ENCODE data around the gene BRWD1. TPM values are rescaled to one million over a fixed set of nuclear protein-coding genes. Genes with fewer than 3 reads are reported as not detected.

BRWD1 gene
- total RNA-seq, 1 experiment from 2014 or later, result 53.3 TPM

DNA sequence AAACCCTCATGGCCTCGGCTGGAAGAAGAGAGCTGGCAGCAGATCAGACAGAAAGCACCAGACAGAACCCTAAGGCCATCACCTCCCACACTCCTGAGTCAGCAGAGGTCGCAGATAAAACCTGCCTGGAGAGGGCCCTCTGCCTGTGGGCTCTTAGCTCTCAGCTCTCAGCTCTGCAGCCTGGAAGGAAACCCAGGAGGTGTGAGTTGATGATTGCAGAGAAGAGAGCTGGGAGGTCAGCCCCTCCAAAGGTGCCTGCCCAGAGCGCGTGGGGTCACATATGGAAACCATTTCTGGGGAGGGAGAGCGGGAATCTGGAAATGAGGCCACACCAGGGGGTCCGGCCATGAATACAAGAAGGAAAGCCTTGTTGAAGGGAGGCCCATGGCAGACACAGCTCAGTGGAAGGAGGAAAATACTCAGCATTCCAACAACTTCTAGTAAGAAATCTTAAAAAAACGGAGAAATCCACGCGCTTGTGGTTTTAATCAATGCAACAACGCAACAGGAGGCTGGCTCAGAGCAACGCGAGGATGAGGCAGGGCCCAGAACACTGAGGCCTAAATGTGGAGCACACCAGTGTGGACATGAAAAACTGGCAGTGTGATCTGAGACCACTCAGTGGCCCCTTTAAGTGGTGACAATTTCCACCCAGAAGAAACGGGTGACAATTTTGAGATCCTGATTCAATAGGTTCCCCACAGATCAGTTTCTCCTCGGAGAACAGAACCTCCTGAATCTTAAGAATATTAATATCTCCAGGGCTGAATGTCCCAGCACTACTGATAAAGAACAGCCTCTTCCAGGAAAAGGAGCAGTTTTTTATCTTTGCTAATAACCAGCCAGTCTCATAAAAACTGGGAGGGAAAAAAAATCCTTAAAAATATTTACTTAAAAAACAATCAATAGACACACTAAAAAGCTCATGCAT, 175.9 kb downstream of the BRWD1 start:
- H3K27me3 Mint-ChIP-seq (ENCODE audit: low read depth), result no peaks in the 10 kb centered on the region; the same call in 1 of the 2 replicates
- POLR2A ChIA-PET, result interaction anchor here (1.1 kb wide), 1 partner anchor 11 kb away, joined by 3 read pairs; no protein-coding TSS in a partner anchor
- TF ChIP-seq, protein P1, sequence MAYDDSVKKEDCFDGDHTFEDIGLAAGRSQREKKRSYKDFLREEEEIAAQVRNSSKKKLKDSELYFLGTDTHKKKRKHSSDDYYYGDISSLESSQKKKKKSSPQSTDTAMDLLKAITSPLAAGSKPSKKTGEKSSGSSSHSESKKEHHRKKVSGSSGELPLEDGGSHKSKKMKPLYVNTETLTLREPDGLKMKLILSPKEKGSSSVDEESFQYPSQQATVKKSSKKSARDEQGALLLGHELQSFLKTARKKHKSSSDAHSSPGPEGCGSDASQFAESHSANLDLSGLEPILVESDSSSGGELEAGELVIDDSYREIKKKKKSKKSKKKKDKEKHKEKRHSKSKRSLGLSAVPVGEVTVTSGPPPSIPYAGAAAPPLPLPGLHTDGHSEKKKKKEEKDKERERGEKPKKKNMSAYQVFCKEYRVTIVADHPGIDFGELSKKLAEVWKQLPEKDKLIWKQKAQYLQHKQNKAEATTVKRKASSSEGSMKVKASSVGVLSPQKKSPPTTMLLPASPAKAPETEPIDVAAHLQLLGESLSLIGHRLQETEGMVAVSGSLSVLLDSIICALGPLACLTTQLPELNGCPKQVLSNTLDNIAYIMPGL (CRISPR knock-in tag; IDR thresholded peaks at IDR 0.05), result peak; percentile 49; the same call in 1 of the 2 replicates
- no peak for TF ChIP-seq NR3C1 (CRISPR knock-in tag; conservative IDR thresholded peaks at IDR 0.05; ENCODE audit: low read depth)
- no peak for TF ChIP-seq ZNF263 (CRISPR knock-in tag; IDR thresholded peaks at IDR 0.05; ENCODE audit: low read depth)
- TF ChIP-seq, protein P2, sequence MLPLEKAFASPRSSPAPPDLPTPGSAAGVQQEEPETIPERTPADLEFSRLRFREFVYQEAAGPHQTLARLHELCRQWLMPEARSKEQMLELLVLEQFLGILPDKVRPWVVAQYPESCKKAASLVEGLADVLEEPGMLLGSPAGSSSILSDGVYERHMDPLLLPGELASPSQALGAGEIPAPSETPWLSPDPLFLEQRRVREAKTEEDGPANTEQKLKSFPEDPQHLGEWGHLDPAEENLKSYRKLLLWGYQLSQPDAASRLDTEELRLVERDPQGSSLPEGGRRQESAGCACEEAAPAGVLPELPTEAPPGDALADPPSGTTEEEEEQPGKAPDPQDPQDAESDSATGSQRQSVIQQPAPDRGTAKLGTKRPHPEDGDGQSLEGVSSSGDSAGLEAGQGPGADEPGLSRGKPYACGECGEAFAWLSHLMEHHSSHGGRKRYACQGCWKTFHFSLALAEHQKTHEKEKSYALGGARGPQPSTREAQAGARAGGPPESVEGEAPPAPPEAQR (CRISPR knock-in tag; IDR thresholded peaks at IDR 0.05), result no peak
- no peak for TF ChIP-seq TEAD4 (CRISPR knock-in tag; IDR thresholded peaks at IDR 0.05)
- H3K4me3 Mint-ChIP-seq, result no peak overlapping the region
- peaks cover 13% of the 10 kb centered on the region for H3K4me1 Mint-ChIP-seq
- no peaks in the 10 kb centered on the region for H3K9me3 Mint-ChIP-seq
- peak; percentile 81 for ATAC-seq
- DNase-seq (ENCODE audit: low spot score), result peak; percentile 54
- CTCF ChIA-PET, result interaction anchor here (0.6 to 3.2 kb wide), 42 partner anchors 10 to 1011 kb away, joined by 3 to 28 read pairs (median 4); partner anchors contain the start of gene ETS2
- H3K27ac Mint-ChIP-seq, result peak overlapping the region; percentile 32; the same call in 1 of the 2 replicates
- H3K36me3 Mint-ChIP-seq, result no peaks in the 10 kb centered on the region

DNA sequence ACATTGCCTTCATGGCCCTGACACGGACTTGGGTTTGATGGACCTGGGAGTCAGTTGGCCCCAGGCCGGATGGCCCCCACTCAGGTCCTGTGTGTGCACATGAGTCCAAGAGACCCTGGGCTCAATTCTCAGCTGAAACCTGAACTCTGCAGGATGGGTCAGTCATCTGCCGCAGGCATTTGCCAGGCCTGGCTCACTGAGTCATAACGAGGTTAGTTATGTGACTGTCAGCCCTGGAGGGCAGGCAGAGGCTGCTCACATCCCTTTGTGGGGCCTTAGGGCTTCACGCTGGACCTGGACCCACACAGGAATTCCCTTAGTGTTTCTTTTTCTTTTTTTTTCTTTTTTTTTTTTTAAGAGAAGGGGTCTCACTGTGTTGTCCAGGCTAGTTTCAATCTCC, 176.7 kb downstream of the BRWD1 start:
- Mint-ChIP-seq H3K4me3 (no peak overlapping the region), H3K9me3 (peaks cover 3% of the 10 kb centered on the region; the same call in 1 of the 2 replicates), H3K27ac (no peak overlapping the region), H3K36me3 (no peaks in the 10 kb centered on the region), H3K27me3 (ENCODE audit: low read depth) (no peaks in the 10 kb centered on the region; the same call in 1 of the 2 replicates), H3K4me1 (peaks cover 13% of the 10 kb centered on the region)
- POLR2A ChIA-PET, result interaction anchor here (1.1 kb wide), 1 partner anchor 11 kb away, joined by 3 read pairs; no protein-coding TSS in a partner anchor
- DNase-seq (ENCODE audit: low spot score) (no peak), ATAC-seq (no peak)
- CTCF ChIA-PET, result interaction anchor here (0.7 to 3.2 kb wide), 17 partner anchors 10 to 784 kb away, joined by 3 to 28 read pairs (median 6); partner anchors contain the start of gene ETS2
- TF ChIP-seq, protein P3, sequence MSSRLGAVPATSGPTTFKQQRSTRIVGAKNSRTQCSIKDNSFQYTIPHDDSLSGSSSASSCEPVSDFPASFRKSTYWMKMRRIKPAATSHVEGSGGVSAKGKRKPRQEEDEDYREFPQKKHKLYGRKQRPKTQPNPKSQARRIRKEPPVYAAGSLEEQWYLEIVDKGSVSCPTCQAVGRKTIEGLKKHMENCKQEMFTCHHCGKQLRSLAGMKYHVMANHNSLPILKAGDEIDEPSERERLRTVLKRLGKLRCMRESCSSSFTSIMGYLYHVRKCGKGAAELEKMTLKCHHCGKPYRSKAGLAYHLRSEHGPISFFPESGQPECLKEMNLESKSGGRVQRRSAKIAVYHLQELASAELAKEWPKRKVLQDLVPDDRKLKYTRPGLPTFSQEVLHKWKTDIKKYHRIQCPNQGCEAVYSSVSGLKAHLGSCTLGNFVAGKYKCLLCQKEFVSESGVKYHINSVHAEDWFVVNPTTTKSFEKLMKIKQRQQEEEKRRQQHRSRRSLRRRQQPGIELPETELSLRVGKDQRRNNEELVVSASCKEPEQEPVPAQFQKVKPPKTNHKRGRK (CRISPR knock-in tag; IDR thresholded peaks at IDR 0.05; ENCODE audit: borderline replicate concordance), result no peak
- TF ChIP-seq, protein P4, sequence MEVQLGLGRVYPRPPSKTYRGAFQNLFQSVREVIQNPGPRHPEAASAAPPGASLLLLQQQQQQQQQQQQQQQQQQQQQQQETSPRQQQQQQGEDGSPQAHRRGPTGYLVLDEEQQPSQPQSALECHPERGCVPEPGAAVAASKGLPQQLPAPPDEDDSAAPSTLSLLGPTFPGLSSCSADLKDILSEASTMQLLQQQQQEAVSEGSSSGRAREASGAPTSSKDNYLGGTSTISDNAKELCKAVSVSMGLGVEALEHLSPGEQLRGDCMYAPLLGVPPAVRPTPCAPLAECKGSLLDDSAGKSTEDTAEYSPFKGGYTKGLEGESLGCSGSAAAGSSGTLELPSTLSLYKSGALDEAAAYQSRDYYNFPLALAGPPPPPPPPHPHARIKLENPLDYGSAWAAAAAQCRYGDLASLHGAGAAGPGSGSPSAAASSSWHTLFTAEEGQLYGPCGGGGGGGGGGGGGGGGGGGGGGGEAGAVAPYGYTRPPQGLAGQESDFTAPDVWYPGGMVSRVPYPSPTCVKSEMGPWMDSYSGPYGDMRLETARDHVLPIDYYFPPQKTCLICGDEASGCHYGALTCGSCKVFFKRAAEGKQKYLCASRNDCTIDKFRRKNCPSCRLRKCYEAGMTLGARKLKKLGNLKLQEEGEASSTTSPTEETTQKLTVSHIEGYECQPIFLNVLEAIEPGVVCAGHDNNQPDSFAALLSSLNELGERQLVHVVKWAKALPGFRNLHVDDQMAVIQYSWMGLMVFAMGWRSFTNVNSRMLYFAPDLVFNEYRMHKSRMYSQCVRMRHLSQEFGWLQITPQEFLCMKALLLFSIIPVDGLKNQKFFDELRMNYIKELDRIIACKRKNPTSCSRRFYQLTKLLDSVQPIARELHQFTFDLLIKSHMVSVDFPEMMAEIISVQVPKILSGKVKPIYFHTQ (CRISPR knock-in tag; IDR thresholded peaks at IDR 0.05), result no peak
- TF ChIP-seq, protein P5, sequence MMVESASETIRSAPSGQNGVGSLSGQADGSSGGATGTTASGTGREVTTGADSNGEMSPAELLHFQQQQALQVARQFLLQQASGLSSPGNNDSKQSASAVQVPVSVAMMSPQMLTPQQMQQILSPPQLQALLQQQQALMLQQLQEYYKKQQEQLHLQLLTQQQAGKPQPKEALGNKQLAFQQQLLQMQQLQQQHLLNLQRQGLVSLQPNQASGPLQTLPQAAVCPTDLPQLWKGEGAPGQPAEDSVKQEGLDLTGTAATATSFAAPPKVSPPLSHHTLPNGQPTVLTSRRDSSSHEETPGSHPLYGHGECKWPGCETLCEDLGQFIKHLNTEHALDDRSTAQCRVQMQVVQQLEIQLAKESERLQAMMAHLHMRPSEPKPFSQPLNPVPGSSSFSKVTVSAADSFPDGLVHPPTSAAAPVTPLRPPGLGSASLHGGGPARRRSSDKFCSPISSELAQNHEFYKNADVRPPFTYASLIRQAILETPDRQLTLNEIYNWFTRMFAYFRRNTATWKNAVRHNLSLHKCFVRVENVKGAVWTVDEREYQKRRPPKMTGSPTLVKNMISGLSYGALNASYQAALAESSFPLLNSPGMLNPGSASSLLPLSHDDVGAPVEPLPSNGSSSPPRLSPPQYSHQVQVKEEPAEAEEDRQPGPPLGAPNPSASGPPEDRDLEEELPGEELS (CRISPR knock-in tag; IDR thresholded peaks at IDR 0.05), result no peak
- no peak for TF ChIP-seq NFATC4 (CRISPR knock-in tag; IDR thresholded peaks at IDR 0.05)
- TF ChIP-seq, protein P6, sequence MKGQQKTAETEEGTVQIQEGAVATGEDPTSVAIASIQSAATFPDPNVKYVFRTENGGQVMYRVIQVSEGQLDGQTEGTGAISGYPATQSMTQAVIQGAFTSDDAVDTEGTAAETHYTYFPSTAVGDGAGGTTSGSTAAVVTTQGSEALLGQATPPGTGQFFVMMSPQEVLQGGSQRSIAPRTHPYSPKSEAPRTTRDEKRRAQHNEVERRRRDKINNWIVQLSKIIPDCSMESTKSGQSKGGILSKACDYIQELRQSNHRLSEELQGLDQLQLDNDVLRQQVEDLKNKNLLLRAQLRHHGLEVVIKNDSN (CRISPR knock-in tag; IDR thresholded peaks at IDR 0.05), result no peak
- no peak for TF ChIP-seq ELF4 (CRISPR knock-in tag; IDR thresholded peaks at IDR 0.05; ENCODE audit: low read depth)
- TF ChIP-seq ZNF416 (CRISPR knock-in tag; IDR thresholded peaks at IDR 0.05), result no peak
- TF ChIP-seq, protein P7, sequence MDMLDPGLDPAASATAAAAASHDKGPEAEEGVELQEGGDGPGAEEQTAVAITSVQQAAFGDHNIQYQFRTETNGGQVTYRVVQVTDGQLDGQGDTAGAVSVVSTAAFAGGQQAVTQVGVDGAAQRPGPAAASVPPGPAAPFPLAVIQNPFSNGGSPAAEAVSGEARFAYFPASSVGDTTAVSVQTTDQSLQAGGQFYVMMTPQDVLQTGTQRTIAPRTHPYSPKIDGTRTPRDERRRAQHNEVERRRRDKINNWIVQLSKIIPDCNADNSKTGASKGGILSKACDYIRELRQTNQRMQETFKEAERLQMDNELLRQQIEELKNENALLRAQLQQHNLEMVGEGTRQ (CRISPR knock-in tag; IDR thresholded peaks at IDR 0.05), result no peak

Data from WTC11 (cell line).